ENCODE results near the gene TRIP4. TPM values are rescaled to one million over a fixed set of nuclear protein-coding genes. Genes with fewer than 3 reads are reported as not detected.

The TRIP4 gene
- total RNA-seq, 1 experiment from 2014 or later: 6.0 TPM

DNA sequence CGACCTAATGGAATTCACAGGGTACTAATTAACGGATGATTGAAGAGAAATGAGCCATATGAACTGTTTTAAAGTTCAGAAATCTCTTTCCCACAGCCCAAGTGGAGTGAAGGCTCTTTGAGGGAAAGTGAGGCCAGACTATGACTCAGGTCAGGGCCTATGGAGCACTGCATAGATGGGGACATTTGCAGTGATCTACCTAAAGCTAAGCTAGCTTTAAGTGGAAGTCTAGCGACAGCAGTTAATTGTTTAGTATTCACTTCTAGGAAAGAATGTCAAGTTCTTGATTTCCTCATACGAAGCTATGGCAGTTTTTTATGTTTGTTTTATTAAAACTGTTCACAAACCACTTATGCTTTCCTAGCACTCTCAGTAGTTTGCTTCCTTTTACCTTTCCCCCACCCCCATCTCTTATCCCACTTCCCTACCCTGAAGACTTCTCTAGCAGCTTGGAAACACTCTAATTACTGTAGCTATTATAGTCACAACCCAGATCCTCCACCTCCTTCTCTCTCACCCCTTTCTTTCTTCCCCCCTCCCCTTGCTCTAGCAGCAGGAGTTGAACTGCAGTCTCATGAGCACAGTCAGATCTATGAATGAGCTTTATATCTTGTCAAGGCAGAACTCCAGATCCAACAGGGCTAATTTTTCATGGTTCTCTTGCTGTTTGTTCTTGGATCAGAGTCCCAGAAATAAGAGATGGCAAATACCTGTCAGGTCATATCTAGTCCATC, 78.9 kb downstream of the TRIP4 start:
- no peak for ATAC-seq
- H3K27ac ChIP-seq (ENCODE audit: low read length): no peak overlapping the region

GRCh38 chr15:64472161-64472560, 84.5 kb downstream of the TRIP4 start:
- Histone ChIP-seq H3K4me1 (ENCODE audit: insufficient read depth, low read length) (no peaks in the 10 kb centered on the region), H3K4me2 (ENCODE audit: low read length) (no peak overlapping the region), H3K27ac (ENCODE audit: low read length) (no peak overlapping the region), H3F3A (ENCODE audit: low read length, unreplicated experiment) (no peaks in the 10 kb centered on the region), H3K4me3 (ENCODE audit: low read length) (no peak overlapping the region), H3K9me3 (ENCODE audit: low read length) (no peaks in the 10 kb centered on the region), H3K79me2 (ENCODE audit: low read length) (peaks cover 10% of the 10 kb centered on the region), H3K36me3 (ENCODE audit: low read depth, low read length) (no peaks in the 10 kb centered on the region), H3K9me2 (replicated peaks; ENCODE audit: low read length) (no peaks in the 10 kb centered on the region), H3K27me3 (ENCODE audit: low read length) (no peaks in the 10 kb centered on the region), H3K9ac (ENCODE audit: low read length) (no peak overlapping the region), H4K20me1 (ENCODE audit: low read length) (no peaks in the 10 kb centered on the region), H2AFZ (ENCODE audit: low read length) (no peak overlapping the region)
- ATAC-seq (no peak), DNase-seq (no peak)
- intact Hi-C loops (cut with micrococcal nuclease): no loop called here
- ChIA-PET POLR2A (ENCODE audit: unreplicated experiment) (no interaction called here), CTCF (no interaction called here)
- TF ChIP-seq EZH2 (IDR thresholded peaks at IDR 0.05; ENCODE audit: low read length, unreplicated experiment): no peak
- TF ChIP-seq EZH2phosphoT487 (IDR thresholded peaks at IDR 0.05; ENCODE audit: borderline replicate concordance, low read length): no peak
- no peak for TF ChIP-seq CTCF (conservative IDR thresholded peaks at IDR 0.05; ENCODE audit: low read depth, low read length)
- BruUV-seq (replicated peaks): no TSS peak

More for the DNA sequence above, 78.9 kb downstream of the TRIP4 start:
- no TSS peak for BruUV-seq (replicated peaks)
- H3K4me1 ChIP-seq (ENCODE audit: insufficient read depth, low read length): peaks cover 14% of the 10 kb centered on the region
- ChIA-PET POLR2A (ENCODE audit: unreplicated experiment) (no interaction called here), CTCF (interaction anchor here (0.6 kb wide), 1 partner anchor 34 kb away, joined by 3 read pairs; no protein-coding TSS in a partner anchor)
- H3K4me3 ChIP-seq (ENCODE audit: low read length): no peak overlapping the region
- H3F3A ChIP-seq (ENCODE audit: low read length, unreplicated experiment): no peaks in the 10 kb centered on the region
- no peak for DNase-seq
- H3K4me2 ChIP-seq (ENCODE audit: low read length): no peak overlapping the region
- H4K20me1 ChIP-seq (ENCODE audit: low read length): peaks cover 10% of the 10 kb centered on the region; the same call in 1 of the 2 replicates
- no peaks in the 10 kb centered on the region for H3K9me2 ChIP-seq (replicated peaks; ENCODE audit: low read length)
- no peak overlapping the region for H3K9ac ChIP-seq (ENCODE audit: low read length)
- peaks cover 58% of the 10 kb centered on the region for H3K79me2 ChIP-seq (ENCODE audit: low read length)
- intact Hi-C loops (cut with micrococcal nuclease): no loop called here
- H3K27me3 ChIP-seq (ENCODE audit: low read length): no peaks in the 10 kb centered on the region
- TF ChIP-seq EZH2 (IDR thresholded peaks at IDR 0.05; ENCODE audit: low read length, unreplicated experiment): no peak
- no peak for TF ChIP-seq CTCF (conservative IDR thresholded peaks at IDR 0.05; ENCODE audit: low read depth, low read length)
- TF ChIP-seq EZH2phosphoT487 (IDR thresholded peaks at IDR 0.05; ENCODE audit: borderline replicate concordance, low read length): no peak
- no peaks in the 10 kb centered on the region for H3K9me3 ChIP-seq (ENCODE audit: low read length)
- H2AFZ ChIP-seq (ENCODE audit: low read length): no peak overlapping the region
- no peaks in the 10 kb centered on the region for H3K36me3 ChIP-seq (ENCODE audit: low read depth, low read length)

DNA sequence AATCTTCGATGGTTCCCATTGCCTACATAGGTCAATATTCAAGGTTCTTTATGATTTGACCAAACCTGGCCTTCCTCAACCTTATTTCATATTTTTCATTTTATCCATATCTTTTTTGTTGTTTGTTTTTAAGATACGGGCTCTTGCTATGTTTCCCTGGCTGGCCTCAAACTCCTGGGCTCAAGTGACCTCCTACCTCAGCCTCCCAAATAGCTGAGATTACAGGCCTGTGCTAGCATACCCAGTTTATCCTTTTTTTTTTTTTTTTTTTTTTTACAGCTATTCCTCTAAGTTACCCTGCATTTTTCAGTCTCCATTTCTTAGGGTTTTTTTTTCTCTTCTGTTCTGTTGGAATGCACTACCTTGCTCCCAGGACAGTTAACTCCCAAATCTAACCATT, 87.2 kb downstream of the TRIP4 start:
- POLR2A ChIA-PET (ENCODE audit: unreplicated experiment): no interaction called here
- no TSS peak for BruUV-seq (replicated peaks)
- CTCF ChIA-PET: no interaction called here

More for the DNA sequence above, 87.2 kb downstream of the TRIP4 start:
- no peaks in the 10 kb centered on the region for H3F3A ChIP-seq (ENCODE audit: low read length, unreplicated experiment)
- no peak overlapping the region for H2AFZ ChIP-seq (ENCODE audit: low read length)
- ATAC-seq (no peak), DNase-seq (no peak)
- H3K4me1 ChIP-seq (ENCODE audit: insufficient read depth, low read length): no peaks in the 10 kb centered on the region
- H3K9me2 ChIP-seq (replicated peaks; ENCODE audit: low read length): no peaks in the 10 kb centered on the region
- no peaks in the 10 kb centered on the region for H3K79me2 ChIP-seq (ENCODE audit: low read length)
- H3K36me3 ChIP-seq (ENCODE audit: low read depth, low read length): no peaks in the 10 kb centered on the region
- intact Hi-C loops (cut with micrococcal nuclease): no loop called here
- no peaks in the 10 kb centered on the region for H3K9me3 ChIP-seq (ENCODE audit: low read length)
- TF ChIP-seq CTCF (conservative IDR thresholded peaks at IDR 0.05; ENCODE audit: low read depth, low read length) (no peak), EZH2phosphoT487 (IDR thresholded peaks at IDR 0.05; ENCODE audit: borderline replicate concordance, low read length) (no peak), EZH2 (IDR thresholded peaks at IDR 0.05; ENCODE audit: low read length, unreplicated experiment) (no peak)
- H3K9ac ChIP-seq (ENCODE audit: low read length): no peak overlapping the region
- H3K4me2 ChIP-seq (ENCODE audit: low read length): no peak overlapping the region
- no peak overlapping the region for H3K27ac ChIP-seq (ENCODE audit: low read length)
- H3K4me3 ChIP-seq (ENCODE audit: low read length): no peak overlapping the region
- no peaks in the 10 kb centered on the region for H3K27me3 ChIP-seq (ENCODE audit: low read length)
- H4K20me1 ChIP-seq (ENCODE audit: low read length): no peaks in the 10 kb centered on the region
